GDM1 (cell line): Measurements from ENCODE around the gene DNAH6.

Source experiments
- DNase-seq: peaks from one replicate; lab custom pipeline; 2025; lab: John Stamatoyannopoulos, UW

DNAH6 gene

GRCh38 chr2:84799772-84800171 is 283.5 kb downstream of the DNAH6 start:
- no peak for DNase-seq

- DNase-seq = no peak
These were observed 284.0 kb downstream of the DNAH6 start for GRCh38 chr2:84800194-84800805.

- DNase-seq = no peak
These were observed 285.5 kb downstream of the DNAH6 start for GRCh38 chr2:84801811-84802210.

- no peak for DNase-seq
These were observed 289.1 kb downstream of the DNAH6 start for GRCh38 chr2:84805250-84805958.

- no peak for DNase-seq
These were observed 290.8 kb downstream of the DNAH6 start for GRCh38 chr2:84807063-84807485.

GRCh38 chr2:84808279-84808678 is 292.0 kb downstream of the DNAH6 start:
- no peak for DNase-seq

- DNase-seq = no peak
These were observed 295.6 kb downstream of the DNAH6 start for GRCh38 chr2:84811839-84812431.

GRCh38 chr2:84815146-84815545 is 298.8 kb downstream of the DNAH6 start:
- no peak for DNase-seq

- DNase-seq = no peak
These were observed 300.2 kb downstream of the DNAH6 start for GRCh38 chr2:84816426-84817026.

GRCh38 chr2:84817239-84817655 is 300.9 kb downstream of the DNAH6 start:
- DNase-seq = no peak

GRCh38 chr2:84821806-84822205 is 305.5 kb downstream of the DNAH6 start:
- no peak for DNase-seq

GRCh38 chr2:84823229-84823628 is 306.9 kb downstream of the DNAH6 start:
- DNase-seq = no peak

- no peak for DNase-seq
These were observed 307.5 kb downstream of the DNAH6 start for GRCh38 chr2:84823788-84824187.

GRCh38 chr2:84827978-84828575 is 311.8 kb downstream of the DNAH6 start:
- no peak for DNase-seq

GRCh38 chr2:84829693-84830092 is 313.4 kb downstream of the DNAH6 start:
- no peak for DNase-seq

- peak; percentile 57 for DNase-seq
These were observed 313.8 kb downstream of the DNAH6 start for GRCh38 chr2:84830095-84830494.

- DNase-seq = no peak
These were observed 314.6 kb downstream of the DNAH6 start for GRCh38 chr2:84830758-84831500.

GRCh38 chr2:84832772-84833461 is 316.6 kb downstream of the DNAH6 start:
- DNase-seq = peak; percentile 73

GRCh38 chr2:84833481-84834150 is 317.3 kb downstream of the DNAH6 start:
- no peak for DNase-seq

GRCh38 chr2:84836215-84836614 is 319.9 kb downstream of the DNAH6 start:
- DNase-seq = no peak
